MG63 (cell line): ENCODE data around the gene POLR1A. TPM values are rescaled to one million over a fixed set of nuclear protein-coding genes. Genes with fewer than 3 reads are reported as not detected.

Source experiments
- DNase-seq: peaks from one replicate; pipeline ENCODE4 v3.0.0-alpha.2; 2020
- H3K27me3 ChIP-seq: fragments of 250-450 bp; sonication (Bioruptor Pico); 2 replicates; pipeline ENCODE4 v1.5.1; 2020; ENCODE audit warnings: mild to moderate bottlenecking, moderate library complexity
- H3K36me3 ChIP-seq: fragments of 250-450 bp; sonication (Bioruptor Pico); 2 replicates; pipeline ENCODE4 v1.5.1; 2020; ENCODE audit warnings: mild to moderate bottlenecking, moderate library complexity
- H3K4me3 ChIP-seq: fragments of 250-450 bp; sonication (Bioruptor Pico); 2 replicates; pipeline ENCODE4 v1.5.1; 2020; ENCODE audit warnings: mild to moderate bottlenecking, moderate library complexity
- H3K9me3 ChIP-seq: fragments of 250-450 bp; sonication (Bioruptor Pico); 2 replicates; pipeline ENCODE4 v1.5.1; 2020; ENCODE audit warnings: mild to moderate bottlenecking, moderate library complexity
- total RNA-seq: library from RNA; depleted of rRNA; stranded (reverse); fragments of >200 nt; shearing (Covaris generic); gene quantifications from 2 replicates; pipeline ENCODE4 v1.2.3, GENCODE V29; 2014; ENCODE audit warnings: low replicate concordance

POLR1A gene
- total RNA-seq, 1 experiment from 2014 or later, result 8.9 TPM

- H3K36me3 ChIP-seq, result peaks cover 89% of the 10 kb centered on the region
- peak; percentile 61 for DNase-seq
- no peak overlapping the region for H3K4me3 ChIP-seq
- H3K9me3 ChIP-seq, result no peaks in the 10 kb centered on the region
- H3K27me3 ChIP-seq, result no peaks in the 10 kb centered on the region
Measured at GRCh38 chr2:86035883-86036668, 69.6 kb downstream of the POLR1A start.

- no peak overlapping the region for H3K4me3 ChIP-seq
- no peaks in the 10 kb centered on the region for H3K27me3 ChIP-seq
- DNase-seq, result no peak
- H3K9me3 ChIP-seq, result no peaks in the 10 kb centered on the region
- H3K36me3 ChIP-seq, result peaks cover 90% of the 10 kb centered on the region
Measured at GRCh38 chr2:86035376-86035882, 70.3 kb downstream of the POLR1A start.

GRCh38 chr2:86033751-86034692 lies 71.7 kb downstream of the POLR1A start:
- no peak overlapping the region for H3K4me3 ChIP-seq
- DNase-seq, result no peak
- H3K27me3 ChIP-seq, result no peaks in the 10 kb centered on the region
- peaks cover 87% of the 10 kb centered on the region for H3K36me3 ChIP-seq
- no peaks in the 10 kb centered on the region for H3K9me3 ChIP-seq

- DNase-seq, result no peak
- Histone ChIP-seq H3K4me3 (no peak overlapping the region), H3K27me3 (no peaks in the 10 kb centered on the region), H3K36me3 (peaks cover 86% of the 10 kb centered on the region), H3K9me3 (no peaks in the 10 kb centered on the region)
Measured at GRCh38 chr2:86032861-86033595, 72.7 kb downstream of the POLR1A start.

GRCh38 chr2:86031606-86032005 lies 74.1 kb downstream of the POLR1A start:
- peaks cover 76% of the 10 kb centered on the region for H3K36me3 ChIP-seq
- no peak for DNase-seq
- H3K27me3 ChIP-seq, result no peaks in the 10 kb centered on the region
- no peaks in the 10 kb centered on the region for H3K9me3 ChIP-seq
- H3K4me3 ChIP-seq, result no peak overlapping the region

- no peak for DNase-seq
- Histone ChIP-seq H3K9me3 (no peaks in the 10 kb centered on the region), H3K4me3 (no peak overlapping the region), H3K36me3 (peaks cover 77% of the 10 kb centered on the region), H3K27me3 (no peaks in the 10 kb centered on the region)
Measured at GRCh38 chr2:86031151-86031550, 74.5 kb downstream of the POLR1A start.

- Histone ChIP-seq H3K36me3 (peaks cover 74% of the 10 kb centered on the region), H3K27me3 (no peaks in the 10 kb centered on the region)
Measured at GRCh38 chr2:86029873-86030272, 75.8 kb downstream of the POLR1A start.

GRCh38 chr2:86028766-86029381 lies 76.8 kb downstream of the POLR1A start:
- H3K36me3 ChIP-seq, result peaks cover 64% of the 10 kb centered on the region
- no peaks in the 10 kb centered on the region for H3K9me3 ChIP-seq
- no peaks in the 10 kb centered on the region for H3K27me3 ChIP-seq
- no peak overlapping the region for H3K4me3 ChIP-seq
- DNase-seq, result no peak

More at GRCh38 chr2:86029873-86030272, 75.8 kb downstream of the POLR1A start:
- Histone ChIP-seq H3K9me3 (no peaks in the 10 kb centered on the region), H3K4me3 (no peak overlapping the region)
- DNase-seq, result no peak

GRCh38 chr2:86027922-86028765 lies 77.5 kb downstream of the POLR1A start:
- H3K27me3 ChIP-seq, result no peaks in the 10 kb centered on the region
- no peak for DNase-seq
- H3K9me3 ChIP-seq, result no peaks in the 10 kb centered on the region
- H3K36me3 ChIP-seq, result peaks cover 57% of the 10 kb centered on the region
- no peak overlapping the region for H3K4me3 ChIP-seq

GRCh38 chr2:86027196-86027921 lies 78.3 kb downstream of the POLR1A start:
- Histone ChIP-seq H3K9me3 (no peaks in the 10 kb centered on the region), H3K4me3 (no peak overlapping the region), H3K36me3 (peaks cover 50% of the 10 kb centered on the region), H3K27me3 (no peaks in the 10 kb centered on the region)
- DNase-seq, result no peak

- no peaks in the 10 kb centered on the region for H3K27me3 ChIP-seq
- H3K4me3 ChIP-seq, result no peak overlapping the region
- peaks cover 45% of the 10 kb centered on the region for H3K36me3 ChIP-seq
- DNase-seq, result no peak
- H3K9me3 ChIP-seq, result no peaks in the 10 kb centered on the region
Measured at GRCh38 chr2:86026744-86027065, 79.0 kb downstream of the POLR1A start.

GRCh38 chr2:86025976-86026743 lies 79.5 kb downstream of the POLR1A start:
- H3K27me3 ChIP-seq, result no peaks in the 10 kb centered on the region
- no peak for DNase-seq
- H3K9me3 ChIP-seq, result no peaks in the 10 kb centered on the region
- H3K36me3 ChIP-seq, result peaks cover 40% of the 10 kb centered on the region
- H3K4me3 ChIP-seq, result no peak overlapping the region

GRCh38 chr2:86025229-86025820 lies 80.4 kb downstream of the POLR1A start:
- no peaks in the 10 kb centered on the region for H3K27me3 ChIP-seq
- DNase-seq, result no peak
- no peak overlapping the region for H3K4me3 ChIP-seq
- H3K9me3 ChIP-seq, result no peaks in the 10 kb centered on the region
- H3K36me3 ChIP-seq, result peaks cover 33% of the 10 kb centered on the region

- DNase-seq, result no peak
- Histone ChIP-seq H3K27me3 (no peaks in the 10 kb centered on the region), H3K9me3 (no peaks in the 10 kb centered on the region), H3K4me3 (no peak overlapping the region), H3K36me3 (peaks cover 21% of the 10 kb centered on the region)
Measured at GRCh38 chr2:86023366-86023712, 82.3 kb downstream of the POLR1A start.
